ENCODE results near the gene CPT1C. TPM values are rescaled to one million over a fixed set of nuclear protein-coding genes. Genes with fewer than 3 reads are reported as not detected.

Gene CPT1C
- total RNA-seq, 1 donor from 2014 or later: 0.35 TPM

DNA sequence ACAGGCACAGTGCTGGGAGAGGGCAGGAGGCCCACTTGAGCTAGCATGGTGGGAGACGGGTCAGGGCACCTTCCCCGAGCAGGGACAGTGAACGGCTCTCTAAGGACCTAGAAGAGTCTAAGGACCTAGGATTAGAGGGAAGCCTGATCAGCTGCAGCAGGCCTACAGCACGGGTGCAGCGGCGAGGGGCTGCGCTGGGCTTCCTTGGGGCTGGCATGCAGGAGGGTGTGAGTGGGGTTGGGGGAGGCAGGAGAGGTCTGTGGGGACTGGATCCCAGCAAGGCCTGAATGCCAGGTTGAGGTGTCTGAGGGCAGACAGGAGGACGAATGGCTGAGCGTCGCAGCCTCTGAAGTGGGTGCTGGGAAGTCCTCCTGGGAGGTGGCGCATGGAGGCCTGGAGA, 45.3 kb upstream of the CPT1C start:
- CTCF ChIA-PET: interaction anchor here (1.0 kb wide), 1 partner anchor 35 kb away, joined by 3 read pairs; no protein-coding TSS in a partner anchor
- no peak overlapping the region for H3K4me3 Mint-ChIP-seq
- POLR2A ChIA-PET: interaction anchor here (0.6 to 1.3 kb wide), 3 partner anchors 22 to 134 kb away, joined by 3 to 5 read pairs (median 4); no protein-coding TSS in a partner anchor
- DNase-seq: no peak
- H3K27ac Mint-ChIP-seq: no peak overlapping the region
- peaks cover 55% of the 10 kb centered on the region for H3K36me3 Mint-ChIP-seq (ENCODE audit: low read depth)
- no peak for ATAC-seq (ENCODE audit: low read depth)
- H3K4me1 Mint-ChIP-seq: peaks cover 37% of the 10 kb centered on the region
- no peaks in the 10 kb centered on the region for H3K27me3 Mint-ChIP-seq
- intact Hi-C loops (cut with micrococcal nuclease): no loop called here
- no peaks in the 10 kb centered on the region for H3K9me3 Mint-ChIP-seq
- TF ChIP-seq, protein P1, sequence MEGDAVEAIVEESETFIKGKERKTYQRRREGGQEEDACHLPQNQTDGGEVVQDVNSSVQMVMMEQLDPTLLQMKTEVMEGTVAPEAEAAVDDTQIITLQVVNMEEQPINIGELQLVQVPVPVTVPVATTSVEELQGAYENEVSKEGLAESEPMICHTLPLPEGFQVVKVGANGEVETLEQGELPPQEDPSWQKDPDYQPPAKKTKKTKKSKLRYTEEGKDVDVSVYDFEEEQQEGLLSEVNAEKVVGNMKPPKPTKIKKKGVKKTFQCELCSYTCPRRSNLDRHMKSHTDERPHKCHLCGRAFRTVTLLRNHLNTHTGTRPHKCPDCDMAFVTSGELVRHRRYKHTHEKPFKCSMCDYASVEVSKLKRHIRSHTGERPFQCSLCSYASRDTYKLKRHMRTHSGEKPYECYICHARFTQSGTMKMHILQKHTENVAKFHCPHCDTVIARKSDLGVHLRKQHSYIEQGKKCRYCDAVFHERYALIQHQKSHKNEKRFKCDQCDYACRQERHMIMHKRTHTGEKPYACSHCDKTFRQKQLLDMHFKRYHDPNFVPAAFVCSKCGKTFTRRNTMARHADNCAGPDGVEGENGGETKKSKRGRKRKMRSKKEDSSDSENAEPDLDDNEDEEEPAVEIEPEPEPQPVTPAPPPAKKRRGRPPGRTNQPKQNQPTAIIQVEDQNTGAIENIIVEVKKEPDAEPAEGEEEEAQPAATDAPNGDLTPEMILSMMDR (IDR thresholded peaks at IDR 0.05): no peak

DNA sequence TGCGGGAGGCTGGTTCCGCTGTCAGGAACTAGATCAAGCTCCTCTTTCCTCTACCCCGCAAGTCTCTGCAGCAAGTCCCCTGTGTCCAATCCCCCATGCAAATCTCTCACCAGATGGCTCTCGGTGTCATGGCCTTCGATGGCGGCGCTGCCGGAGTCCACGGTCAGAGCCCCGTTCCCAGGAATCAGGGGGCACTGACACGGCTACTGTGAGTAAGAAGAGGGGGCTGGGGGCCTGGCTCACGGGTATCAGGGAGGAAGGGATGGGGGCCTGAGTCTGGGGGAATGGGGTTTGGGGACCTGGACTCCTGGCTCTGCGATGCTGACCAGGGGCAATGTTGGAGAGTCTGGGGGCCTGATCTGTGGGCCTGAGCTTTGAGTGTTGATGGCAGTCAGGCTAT, 44.9 kb upstream of the CPT1C start:
- DNase-seq (no peak), ATAC-seq (ENCODE audit: low read depth) (no peak)
- POLR2A ChIA-PET: interaction anchor here (0.6 to 1.3 kb wide), 3 partner anchors 22 to 134 kb away, joined by 3 to 5 read pairs (median 4); no protein-coding TSS in a partner anchor
- Mint-ChIP-seq H3K9me3 (no peaks in the 10 kb centered on the region), H3K27ac (no peak overlapping the region), H3K36me3 (ENCODE audit: low read depth) (peaks cover 56% of the 10 kb centered on the region), H3K4me3 (no peak overlapping the region), H3K4me1 (peaks cover 33% of the 10 kb centered on the region), H3K27me3 (no peaks in the 10 kb centered on the region)
- CTCF ChIA-PET: interaction anchor here (1.0 kb wide), 1 partner anchor 35 kb away, joined by 3 read pairs; no protein-coding TSS in a partner anchor
- intact Hi-C loops (cut with micrococcal nuclease): no loop called here
- TF ChIP-seq, protein P1 (IDR thresholded peaks at IDR 0.05): no peak

DNA sequence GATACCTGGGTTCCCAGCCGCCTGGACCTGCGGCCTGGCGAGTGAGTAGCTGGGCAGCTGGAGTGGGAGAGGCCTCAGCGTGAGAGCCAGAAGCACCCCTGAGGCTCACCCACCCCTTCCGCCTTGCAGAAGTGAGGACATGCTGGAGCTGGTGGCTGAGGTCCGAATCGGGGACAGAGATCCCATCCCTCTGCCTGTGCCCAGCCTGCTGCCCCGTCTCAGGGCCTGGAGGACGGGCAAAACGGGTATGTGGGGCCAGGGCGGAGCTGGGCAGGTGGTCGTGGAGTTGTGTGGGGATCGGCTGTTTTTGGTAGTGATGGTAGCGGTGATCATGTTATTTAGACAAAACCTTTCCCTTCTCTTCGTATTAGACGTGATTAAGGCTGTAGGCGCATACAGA, 44.3 kb upstream of the CPT1C start:
- Mint-ChIP-seq H3K36me3 (ENCODE audit: low read depth) (peaks cover 57% of the 10 kb centered on the region), H3K9me3 (no peaks in the 10 kb centered on the region), H3K27me3 (no peaks in the 10 kb centered on the region), H3K4me1 (peaks cover 31% of the 10 kb centered on the region), H3K27ac (no peak overlapping the region), H3K4me3 (no peak overlapping the region)
- TF ChIP-seq, protein P1 (IDR thresholded peaks at IDR 0.05): no peak
- intact Hi-C loops (cut with micrococcal nuclease): no loop called here
- ChIA-PET CTCF (no interaction called here), POLR2A (no interaction called here)
- no peak for ATAC-seq (ENCODE audit: low read depth)
- no peak for DNase-seq

DNA sequence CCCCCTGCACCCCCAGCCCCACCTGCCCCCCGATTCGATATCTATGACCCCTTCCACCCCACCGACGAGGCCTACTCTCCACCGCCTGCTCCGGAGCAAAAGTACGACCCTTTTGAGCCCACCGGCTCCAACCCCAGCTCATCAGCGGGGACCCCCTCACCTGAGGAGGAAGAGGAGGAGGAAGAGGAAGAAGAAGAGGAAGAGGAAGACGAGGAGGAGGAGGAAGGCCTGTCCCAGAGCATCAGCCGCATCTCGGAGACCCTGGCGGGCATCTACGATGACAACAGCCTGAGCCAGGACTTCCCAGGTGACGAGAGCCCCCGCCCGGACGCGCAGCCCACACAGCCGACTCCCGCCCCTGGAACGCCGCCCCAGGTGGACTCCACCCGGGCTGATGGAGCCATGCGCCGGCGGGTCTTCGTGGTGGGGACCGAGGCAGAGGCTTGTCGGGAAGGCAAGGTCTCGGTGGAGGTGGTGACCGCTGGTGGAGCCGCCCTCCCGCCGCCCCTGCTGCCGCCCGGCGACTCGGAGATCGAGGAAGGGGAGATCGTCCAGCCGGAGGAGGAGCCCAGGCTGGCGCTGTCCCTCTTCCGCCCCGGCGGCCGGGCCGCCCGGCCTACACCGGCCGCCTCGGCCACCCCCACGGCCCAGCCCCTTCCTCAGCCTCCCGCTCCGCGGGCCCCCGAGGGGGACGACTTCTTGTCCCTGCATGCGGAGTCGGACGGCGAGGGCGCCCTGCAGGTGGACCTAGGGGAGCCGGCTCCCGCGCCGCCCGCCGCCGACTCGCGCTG, 39.7 kb upstream of the CPT1C start:
- H3K9me3 Mint-ChIP-seq: no peaks in the 10 kb centered on the region
- POLR2A ChIA-PET: no interaction called here
- DNase-seq: no peak

More for the DNA sequence above, 39.7 kb upstream of the CPT1C start:
- TF ChIP-seq, protein P1 (IDR thresholded peaks at IDR 0.05): no peak
- no peak for ATAC-seq (ENCODE audit: low read depth)
- intact Hi-C loops (cut with micrococcal nuclease): no loop called here
- Mint-ChIP-seq H3K27me3 (no peaks in the 10 kb centered on the region), H3K27ac (no peak overlapping the region), H3K4me3 (no peak overlapping the region), H3K4me1 (peaks cover 1% of the 10 kb centered on the region), H3K36me3 (ENCODE audit: low read depth) (peaks cover 72% of the 10 kb centered on the region)
- CTCF ChIA-PET: no interaction called here

All from activated B cell treated with CpG ODN at 0.5 μM for 24 hours (primary cell).